Stimulated activated CD4-positive, alpha-beta T cell treated with anti-CD3 and anti-CD28 coated beads, Interleukin-12 subunit alpha, Interleukin-12 subunit beta, amount 100 ng/mL, for 4 hours (primary cell): ENCODE results near the gene PPFIBP2.

Experiments
- DNase-seq: peaks from one replicate; pipeline ENCODE4 v3.0.0-alpha.2; 2020

The PPFIBP2 gene

GRCh38 chr11:7579361-7579791, 65.6 kb downstream of the PPFIBP2 start:
- no peak for DNase-seq

- no peak for DNase-seq
These were observed 67.3 kb downstream of the PPFIBP2 start for GRCh38 chr11:7581021-7581590.

- no peak for DNase-seq
These were observed 68.7 kb downstream of the PPFIBP2 start for GRCh38 chr11:7582338-7582985.

- DNase-seq, result no peak
These were observed 69.4 kb downstream of the PPFIBP2 start for GRCh38 chr11:7583248-7583647.

- no peak for DNase-seq
These were observed 71.1 kb downstream of the PPFIBP2 start for GRCh38 chr11:7584910-7585309.

GRCh38 chr11:7585816-7586215, 72.0 kb downstream of the PPFIBP2 start:
- DNase-seq, result no peak

GRCh38 chr11:7586376-7586775, 72.6 kb downstream of the PPFIBP2 start:
- no peak for DNase-seq

- DNase-seq, result no peak
These were observed 73.9 kb downstream of the PPFIBP2 start for GRCh38 chr11:7587712-7588111.

- no peak for DNase-seq
These were observed 76.1 kb downstream of the PPFIBP2 start for GRCh38 chr11:7589861-7590260.

GRCh38 chr11:7590529-7590928, 76.7 kb downstream of the PPFIBP2 start:
- no peak for DNase-seq

- no peak for DNase-seq
These were observed 77.5 kb downstream of the PPFIBP2 start for GRCh38 chr11:7591107-7591894.

GRCh38 chr11:7591987-7592386, 78.2 kb downstream of the PPFIBP2 start:
- DNase-seq, result no peak

GRCh38 chr11:7592711-7593110, 78.9 kb downstream of the PPFIBP2 start:
- DNase-seq, result no peak

- DNase-seq, result no peak
These were observed 79.7 kb downstream of the PPFIBP2 start for GRCh38 chr11:7593481-7593880.

GRCh38 chr11:7595016-7595866, 81.4 kb downstream of the PPFIBP2 start:
- no peak for DNase-seq

GRCh38 chr11:7595951-7596350, 82.2 kb downstream of the PPFIBP2 start:
- DNase-seq, result no peak

GRCh38 chr11:7596975-7597391, 83.2 kb downstream of the PPFIBP2 start:
- DNase-seq, result no peak

- DNase-seq, result no peak
These were observed 83.8 kb downstream of the PPFIBP2 start for GRCh38 chr11:7597620-7598019.

GRCh38 chr11:7599209-7599608, 85.4 kb downstream of the PPFIBP2 start:
- no peak for DNase-seq

- no peak for DNase-seq
These were observed 86.5 kb downstream of the PPFIBP2 start for GRCh38 chr11:7600205-7600775.

GRCh38 chr11:7603031-7603781, 89.4 kb downstream of the PPFIBP2 start:
- no peak for DNase-seq

GRCh38 chr11:7604331-7604955, 90.6 kb downstream of the PPFIBP2 start:
- no peak for DNase-seq
